Natural killer cell (primary cell): ENCODE data around the gene QRFP. TPM values are rescaled to one million over a fixed set of nuclear protein-coding genes. Genes with fewer than 3 reads are reported as not detected.

Source experiments
- ATAC-seq, 3 donors: fragments of 150-1000 bp in 2 of 3; fragments of 200-7000 bp in 1 of 3; cut with Tn5 transposase; 1 replicate in 1 of 3; 2 replicates in 2 of 3; pipeline ENCODE4 v1.10.0; 2021; ENCODE audit warnings: mild to moderate bottlenecking in 2 of 3, moderate library complexity in 2 of 3
- DNase-seq, 2 donors: peaks; one replicate each; pipeline versions ENCODE4 v3.0.0 to v3.0.0-alpha.2; 2013 to 2021; ENCODE audit warnings: mixed read lengths in 1 of 2
- H3K27ac ChIP-seq: one replicate; pipeline ENCODE4 v1.5.1; 2013; ENCODE audit warnings: mild to moderate bottlenecking, low read length
- H3K27me3 ChIP-seq: one replicate; pipeline ENCODE4 v1.6.1; 2013; ENCODE audit warnings: low read length; ENCODE audit not compliant: control insufficient read depth, insufficient read depth
- H3K36me3 ChIP-seq: one replicate; pipeline ENCODE4 v1.6.1; 2013; ENCODE audit warnings: low read length; ENCODE audit not compliant: control insufficient read depth, insufficient read depth
- H3K4me1 ChIP-seq: one replicate; pipeline ENCODE4 v1.6.1; 2013; ENCODE audit warnings: low read length; ENCODE audit not compliant: control insufficient read depth, insufficient read depth
- H3K4me3 ChIP-seq: one replicate; pipeline ENCODE4 v1.5.1; 2013; ENCODE audit warnings: low read length
- H3K9me3 ChIP-seq: one replicate; pipeline ENCODE4 v1.6.1; 2013; ENCODE audit warnings: low read length; ENCODE audit not compliant: control insufficient read depth, insufficient read depth
- H3K27ac Mint-ChIP-seq, 2 donors: one replicate each; pipeline ENCODE4 v1.8.0; 2022; ENCODE audit warnings: mild to moderate bottlenecking in 2 of 2, mixed read lengths in 2 of 2, moderate library complexity in 1 of 2
- H3K27me3 Mint-ChIP-seq, 2 donors: one replicate each; pipeline ENCODE4 v1.8.0; 2022; ENCODE audit warnings: low read depth in 2 of 2, mixed read lengths in 2 of 2
- H3K36me3 Mint-ChIP-seq: one replicate; pipeline ENCODE4 v1.8.0; 2022; ENCODE audit warnings: mixed read lengths
- H3K4me1 Mint-ChIP-seq, 2 donors: one replicate each; pipeline ENCODE4 v1.8.0; 2022; ENCODE audit warnings: mixed read lengths in 2 of 2
- H3K4me3 Mint-ChIP-seq: one replicate; pipeline ENCODE4 v1.8.0; 2022; ENCODE audit warnings: mild to moderate bottlenecking, moderate library complexity, mixed read lengths
- H3K9me3 Mint-ChIP-seq, 2 donors: one replicate each; pipeline ENCODE4 v1.8.0; 2022; ENCODE audit warnings: mixed read lengths in 2 of 2
- CTCF ChIP-seq: fragments of 200-600 bp; IDR thresholded peaks from one replicate; pipeline ENCODE4 v1.8.0; 2022; ENCODE audit warnings: antibody characterized with exemption
- WGBS: methylation state at CpG from one replicate; pipeline ENCODE4 v1.1.7; 2013; ENCODE audit warnings: missing lambda C conversion rate; ENCODE audit not compliant: insufficient coverage; 5-methylcytosine and 5-hydroxymethylcytosine counted together
- intact Hi-C: fragments of 100-400 bp; cut with micrococcal nuclease; formaldehyde crosslinking; loops from one replicate; pipeline ENCODE4 v1.14.2; 2022
- total RNA-seq, 4 donors: library from RNA; stranded (reverse); fragments of 120-200 nt in 1 of 4; gene quantifications; one replicate each; pipeline versions ENCODE4 v1.2.3 to v1.2.4, GENCODE V29; 2013 to 2022

Gene QRFP
- total RNA-seq, 3 donors from 2014 or later (not counting 1 experiment from before 2014, with no cell fraction given), result not detected

- WGBS, result 91% methylated on average over 29 of the region's 29 CpGs
- Mint-ChIP-seq H3K27me3 (no peaks in the 10 kb centered on the region), H3K27ac (no peak overlapping the region), H3K9me3 (no peaks in the 10 kb centered on the region), H3K4me1 (no peaks in the 10 kb centered on the region), H3K4me3 (no peak overlapping the region), H3K36me3 (no peaks in the 10 kb centered on the region)
- TF ChIP-seq CTCF, result no peak
- ATAC-seq (no peak), DNase-seq (no peak)
- Histone ChIP-seq H3K27me3 (no peaks in the 10 kb centered on the region), H3K4me1 (peaks cover 9% of the 10 kb centered on the region), H3K9me3 (no peaks in the 10 kb centered on the region), H3K4me3 (no peak overlapping the region), H3K36me3 (no peaks in the 10 kb centered on the region), H3K27ac (no peak overlapping the region)
- intact Hi-C loops, result no loop called here
Measured at GRCh38 chr9:130897848-130898551, 1.4 kb upstream of the QRFP start.

GRCh38 chr9:130897105-130897751, 616 bp upstream of the QRFP start:
- Mint-ChIP-seq H3K4me3 (no peak overlapping the region), H3K27ac (no peak overlapping the region), H3K4me1 (no peaks in the 10 kb centered on the region), H3K36me3 (no peaks in the 10 kb centered on the region), H3K27me3 (no peaks in the 10 kb centered on the region), H3K9me3 (no peaks in the 10 kb centered on the region)
- DNase-seq (no peak), ATAC-seq (no peak)
- intact Hi-C loops, result no loop called here
- TF ChIP-seq CTCF, result no peak
- 87% methylated on average over 16 of the region's 16 CpGs for WGBS
- no peaks in the 10 kb centered on the region for H3K9me3 ChIP-seq
- H3K27me3 ChIP-seq, result no peaks in the 10 kb centered on the region
- peaks cover 9% of the 10 kb centered on the region for H3K4me1 ChIP-seq
- no peak overlapping the region for H3K27ac ChIP-seq
- H3K36me3 ChIP-seq, result no peaks in the 10 kb centered on the region
- H3K4me3 ChIP-seq, result no peak overlapping the region

GRCh38 chr9:130895481-130896232, 955 bp downstream of the QRFP start:
- Mint-ChIP-seq H3K4me1 (no peaks in the 10 kb centered on the region), H3K4me3 (no peak overlapping the region), H3K27ac (no peak overlapping the region), H3K36me3 (no peaks in the 10 kb centered on the region), H3K9me3 (no peaks in the 10 kb centered on the region), H3K27me3 (no peaks in the 10 kb centered on the region)
- Histone ChIP-seq H3K4me3 (no peak overlapping the region), H3K27ac (no peak overlapping the region), H3K36me3 (no peaks in the 10 kb centered on the region), H3K9me3 (no peaks in the 10 kb centered on the region), H3K4me1 (peaks cover 9% of the 10 kb centered on the region), H3K27me3 (no peaks in the 10 kb centered on the region)
- intact Hi-C loops, result no loop called here
- 91% methylated on average over 24 of the region's 24 CpGs for WGBS
- ATAC-seq, result peak in 1 of 3 donors; percentile 25
- no peak for TF ChIP-seq CTCF
- no peak for DNase-seq
